Stimulated activated naive B cell treated with anti-CD40 and anti-IgM and Interleukin-4, amounts not matched to agents 10 μg/mL and 1 μg/mL and 100 μg/mL, for 72 hours (primary cell): ENCODE data around the gene TMC2.

Experiments used
- ATAC-seq, 2 donors: fragments of 150-1000 bp; cut with Tn5 transposase; replicated peaks; 2 replicates each; pipeline ENCODE4 v1.10.0; 2021; ENCODE audit warnings: moderate library complexity in 1 of 2
- DNase-seq: peaks from one replicate; pipeline ENCODE4 v3.0.0; 2021
- H3K27ac Mint-ChIP-seq: one replicate; pipeline ENCODE4 v1.8.0; 2022; ENCODE audit warnings: mild to moderate bottlenecking, mixed read lengths
- H3K27me3 Mint-ChIP-seq, 2 donors: one replicate each; pipeline ENCODE4 v1.8.0; 2022; ENCODE audit warnings: mixed read lengths in 2 of 2
- H3K36me3 Mint-ChIP-seq, 2 donors: one replicate each; pipeline ENCODE4 v1.8.0; 2022; ENCODE audit warnings: mixed read lengths in 2 of 2, mild to moderate bottlenecking in 1 of 2
- H3K4me1 Mint-ChIP-seq, 2 donors: one replicate each; pipeline ENCODE4 v1.8.0; 2022; ENCODE audit warnings: mixed read lengths in 2 of 2, mild to moderate bottlenecking in 1 of 2
- H3K4me3 Mint-ChIP-seq, 2 donors: one replicate each; pipeline ENCODE4 v1.8.0; 2022; ENCODE audit warnings: mild to moderate bottlenecking in 2 of 2, mixed read lengths in 2 of 2, moderate library complexity in 1 of 2
- H3K9me3 Mint-ChIP-seq, 2 donors: one replicate each; pipeline ENCODE4 v1.8.0; 2022; ENCODE audit warnings: mixed read lengths in 2 of 2, mild to moderate bottlenecking in 1 of 2

The TMC2 gene

GRCh38 chr20:2643708-2644107 lies 107.3 kb downstream of the TMC2 start:
- no peak for DNase-seq
- Mint-ChIP-seq H3K27me3 (no peaks in the 10 kb centered on the region), H3K4me3 (no peak overlapping the region), H3K36me3 (peaks cover 4% of the 10 kb centered on the region in 2 donors), H3K27ac (no peak overlapping the region), H3K9me3 (no peaks in the 10 kb centered on the region), H3K4me1 (no peaks in the 10 kb centered on the region)
- no peak for ATAC-seq

GRCh38 chr20:2651772-2652723 lies 115.7 kb downstream of the TMC2 start, which contains the start of gene NOP56:
Gene NOP56 (plus strand): TSS chr20:2652632. CDS start chr20:2652661, 29 bp downstream.
- peak; percentile 91 to 92 for ATAC-seq
- Mint-ChIP-seq H3K4me3 (peak within 1 kb of the TSS; percentile 94 to 98), H3K27ac (peak within 1 kb of the TSS; percentile 99), H3K4me1 (peaks cover 20 to 41% of the 10 kb centered on the region in 2 donors), H3K27me3 (no peaks in the 10 kb centered on the region), H3K36me3 (peaks cover 42 to 44% of the 10 kb centered on the region in 2 donors), H3K9me3 (no peaks in the 10 kb centered on the region)
- DNase-seq = peak; percentile 94

- ATAC-seq (peak; percentile 58 to 65), DNase-seq (no peak)
- H3K27ac Mint-ChIP-seq = peak overlapping the region; percentile 96
- no peaks in the 10 kb centered on the region for H3K9me3 Mint-ChIP-seq
- no peaks in the 10 kb centered on the region for H3K27me3 Mint-ChIP-seq
- peaks cover 48 to 51% of the 10 kb centered on the region in 2 donors for H3K36me3 Mint-ChIP-seq
- H3K4me3 Mint-ChIP-seq = peak overlapping the region; percentile 94 to 98
- peaks cover 22 to 50% of the 10 kb centered on the region in 2 donors for H3K4me1 Mint-ChIP-seq
These were observed 116.6 kb downstream of the TMC2 start for GRCh38 chr20:2652724-2653555.

GRCh38 chr20:2653556-2654383 lies 117.4 kb downstream of the TMC2 start:
- no peaks in the 10 kb centered on the region for H3K9me3 Mint-ChIP-seq
- H3K27ac Mint-ChIP-seq = peak overlapping the region; percentile 96
- no peaks in the 10 kb centered on the region for H3K27me3 Mint-ChIP-seq
- peak overlapping the region; percentile 94 to 98 for H3K4me3 Mint-ChIP-seq
- no peak for DNase-seq
- peaks cover 24 to 58% of the 10 kb centered on the region in 2 donors for H3K4me1 Mint-ChIP-seq
- no peak for ATAC-seq
- peaks cover 54 to 59% of the 10 kb centered on the region in 2 donors for H3K36me3 Mint-ChIP-seq

GRCh38 chr20:2654384-2654822 lies 118.0 kb downstream of the TMC2 start:
- ATAC-seq (no peak), DNase-seq (no peak)
- H3K4me3 Mint-ChIP-seq = peak overlapping the region; percentile 94 to 98
- no peaks in the 10 kb centered on the region for H3K9me3 Mint-ChIP-seq
- no peaks in the 10 kb centered on the region for H3K27me3 Mint-ChIP-seq
- H3K27ac Mint-ChIP-seq = peak overlapping the region; percentile 88
- peaks cover 27 to 58% of the 10 kb centered on the region in 2 donors for H3K4me1 Mint-ChIP-seq
- peaks cover 58 to 63% of the 10 kb centered on the region in 2 donors for H3K36me3 Mint-ChIP-seq

GRCh38 chr20:2654831-2655230 lies 118.5 kb downstream of the TMC2 start:
- DNase-seq (no peak), ATAC-seq (no peak)
- Mint-ChIP-seq H3K4me1 (peaks cover 27 to 56% of the 10 kb centered on the region in 2 donors), H3K27ac (peak overlapping the region; percentile 88), H3K36me3 (peaks cover 63 to 67% of the 10 kb centered on the region in 2 donors), H3K27me3 (no peaks in the 10 kb centered on the region), H3K9me3 (no peaks in the 10 kb centered on the region), H3K4me3 (peak overlapping the region; percentile 94 to 98)

- no peak overlapping the region for H3K27ac Mint-ChIP-seq
- H3K4me3 Mint-ChIP-seq = peak overlapping the region in 1 of 2 donors; percentile 94
- H3K9me3 Mint-ChIP-seq = no peaks in the 10 kb centered on the region
- DNase-seq (no peak), ATAC-seq (no peak)
- no peaks in the 10 kb centered on the region for H3K27me3 Mint-ChIP-seq
- H3K36me3 Mint-ChIP-seq = peaks cover 65 to 72% of the 10 kb centered on the region in 2 donors
- H3K4me1 Mint-ChIP-seq = peaks cover 27 to 50% of the 10 kb centered on the region in 2 donors
These were observed 119.2 kb downstream of the TMC2 start for GRCh38 chr20:2655331-2656116.

- Mint-ChIP-seq H3K36me3 (peaks cover 65 to 78% of the 10 kb centered on the region in 2 donors), H3K9me3 (no peaks in the 10 kb centered on the region), H3K4me1 (peaks cover 27 to 46% of the 10 kb centered on the region in 2 donors), H3K27ac (peak overlapping the region; percentile 79), H3K4me3 (peak overlapping the region in 1 of 2 donors; percentile 23), H3K27me3 (no peaks in the 10 kb centered on the region)
- DNase-seq = no peak
- ATAC-seq = no peak
These were observed 120.2 kb downstream of the TMC2 start for GRCh38 chr20:2656471-2657117.

GRCh38 chr20:2657241-2657640 lies 120.9 kb downstream of the TMC2 start:
- ATAC-seq (no peak), DNase-seq (no peak)
- Mint-ChIP-seq H3K27ac (peak overlapping the region; percentile 79), H3K4me1 (peaks cover 30 to 53% of the 10 kb centered on the region in 2 donors), H3K27me3 (no peaks in the 10 kb centered on the region), H3K4me3 (no peak overlapping the region), H3K9me3 (no peaks in the 10 kb centered on the region), H3K36me3 (peaks cover 70 to 84% of the 10 kb centered on the region in 2 donors)

- no peak overlapping the region for H3K4me3 Mint-ChIP-seq
These were observed 121.3 kb downstream of the TMC2 start for GRCh38 chr20:2657674-2658073.

GRCh38 chr20:2658414-2659354 lies 122.3 kb downstream of the TMC2 start:
- peak; percentile 36 to 37 for ATAC-seq
- DNase-seq = no peak
- no peaks in the 10 kb centered on the region for H3K9me3 Mint-ChIP-seq
- peaks cover 35 to 62% of the 10 kb centered on the region in 2 donors for H3K4me1 Mint-ChIP-seq
- H3K4me3 Mint-ChIP-seq = peak overlapping the region in 1 of 2 donors; percentile 43
- H3K27me3 Mint-ChIP-seq = no peaks in the 10 kb centered on the region
- peak overlapping the region; percentile 7 for H3K27ac Mint-ChIP-seq
- peaks cover 66 to 76% of the 10 kb centered on the region in 2 donors for H3K36me3 Mint-ChIP-seq

More at GRCh38 chr20:2657674-2658073, 121.3 kb downstream of the TMC2 start:
- no peaks in the 10 kb centered on the region for H3K9me3 Mint-ChIP-seq
- no peak for DNase-seq
- peaks cover 31 to 55% of the 10 kb centered on the region in 2 donors for H3K4me1 Mint-ChIP-seq
- peak overlapping the region; percentile 40 for H3K27ac Mint-ChIP-seq
- peaks cover 69 to 85% of the 10 kb centered on the region in 2 donors for H3K36me3 Mint-ChIP-seq
- no peaks in the 10 kb centered on the region for H3K27me3 Mint-ChIP-seq
- no peak for ATAC-seq
